Fibroblast of lung (primary cell): ENCODE data around the gene SCEL. TPM values are rescaled to one million over a fixed set of nuclear protein-coding genes. Genes with fewer than 3 reads are reported as not detected.

Experiments used
- DNase-seq, 2 donors: peaks; one replicate each; pipeline versions ENCODE4 v3.0.0 to v3.0.0-alpha.2; 2010; ENCODE audit warnings: low read depth in 2 of 2
- H2AFZ ChIP-seq: 2 replicates; pipeline ENCODE4 v1.5.1; 2012; ENCODE audit warnings: low read length, control low read depth, inconsistent platforms
- H3K27ac ChIP-seq: 2 replicates; pipeline ENCODE4 v1.5.1; 2011; ENCODE audit warnings: low read length, control low read depth; ENCODE audit not compliant: insufficient read depth
- H3K27me3 ChIP-seq: 2 replicates; pipeline ENCODE4 v1.5.1; 2011; ENCODE audit warnings: mild to moderate bottlenecking, low read length; ENCODE audit not compliant: control insufficient read depth, insufficient read depth
- H3K36me3 ChIP-seq: 2 replicates; pipeline ENCODE4 v1.5.1; 2011; ENCODE audit warnings: low read length; ENCODE audit not compliant: control insufficient read depth, insufficient read depth
- H3K4me1 ChIP-seq: 2 replicates; pipeline ENCODE4 v1.5.1; 2011; ENCODE audit warnings: low read length; ENCODE audit not compliant: control insufficient read depth, insufficient read depth; ENCODE audit errors: extremely low read depth
- H3K4me2 ChIP-seq: 2 replicates; pipeline ENCODE4 v1.5.1; 2011; ENCODE audit warnings: low read length, control low read depth; ENCODE audit not compliant: insufficient read depth; ENCODE audit errors: extremely low read depth
- H3K4me3 ChIP-seq, 4 experiments: fragments of 200-600 bp in 1 of 4; sonication (generic) in 1 of 4; replicated peaks in 1 of 4; 2 replicates each; pipeline ENCODE4 v1.5.1; 2011 to 2016; ENCODE audit warnings: low read length in 4 of 4, low read depth in 3 of 4, mild to moderate bottlenecking in 3 of 4, control low read depth in 2 of 4, inconsistent platforms in 1 of 4, mixed read lengths in 1 of 4; ENCODE audit not compliant: insufficient read depth in 1 of 4; ENCODE audit errors: control extremely low read depth in 1 of 4
- H3K79me2 ChIP-seq: 2 replicates; pipeline ENCODE4 v1.5.1; 2012; ENCODE audit warnings: mild to moderate bottlenecking, low read length, inconsistent platforms; ENCODE audit not compliant: control insufficient read depth, insufficient read depth
- H3K9ac ChIP-seq: 2 replicates; pipeline ENCODE4 v1.5.1; 2011; ENCODE audit warnings: mild to moderate bottlenecking, low read length, control low read depth; ENCODE audit not compliant: insufficient read depth
- H3K9me3 ChIP-seq: 2 replicates; pipeline ENCODE4 v1.5.1; 2012; ENCODE audit warnings: low read depth, low read length; ENCODE audit not compliant: control insufficient read depth, insufficient read depth
- H4K20me1 ChIP-seq: 2 replicates; pipeline ENCODE4 v1.5.1; 2011; ENCODE audit warnings: low read length; ENCODE audit not compliant: control insufficient read depth, insufficient read depth; ENCODE audit errors: extremely low read depth
- CTCF ChIP-seq, 2 donors: IDR thresholded peaks in 1 of 2; conservative IDR thresholded peaks in 1 of 2; 1 replicate in 1 of 2; 2 replicates in 1 of 2; pipeline ENCODE4 v1.5.1; 2011 to 2012; ENCODE audit warnings: low read length in 2 of 2, control low read depth in 1 of 2, inconsistent platforms in 1 of 2, low read depth in 1 of 2, mild to moderate bottlenecking in 1 of 2
- EZH2 ChIP-seq: IDR thresholded peaks from 2 replicates; pipeline ENCODE4 v1.5.1; 2012; ENCODE audit warnings: low read length, control low read depth, mild to moderate bottlenecking; ENCODE audit errors: missing control alignments
- polyA plus RNA-seq, 2 donors: library from polyadenylated mRNA; depleted of rRNA in 1 of 2; stranded (reverse) in 1 of 2; unstranded in 1 of 2; fragments of >200 nt; gene quantifications; 2 replicates each; pipeline ENCODE4 v1.2.1, GENCODE V29; 2011 to 2012; ENCODE audit warnings: missing spikeins in 1 of 2
- total RNA-seq: library from RNA; depleted of rRNA; stranded (reverse); fragments of >200 nt; gene quantifications from 2 replicates; pipeline ENCODE4 v1.2.1, GENCODE V29; 2014

Gene SCEL
- total and polyA plus RNA-seq, 2 donors (not counting 1 experiment from before 2014, with no cell fraction given): not detected

GRCh38 chr13:77494226-77494625 lies 41.3 kb upstream of the SCEL start:
- Histone ChIP-seq H3K27ac (no peak overlapping the region), H3K27me3 (no peaks in the 10 kb centered on the region), H3K4me2 (no peak overlapping the region), H3K9me3 (no peaks in the 10 kb centered on the region), H3K9ac (no peak overlapping the region), H3K4me1 (no peaks in the 10 kb centered on the region), H3K4me3 (no peak overlapping the region), H4K20me1 (no peaks in the 10 kb centered on the region), H3K79me2 (no peaks in the 10 kb centered on the region), H3K36me3 (no peaks in the 10 kb centered on the region), H2AFZ (no peak overlapping the region)
- TF ChIP-seq CTCF (conservative IDR thresholded peaks at IDR 0.05 in 1 of 2, IDR thresholded peaks at IDR 0.05 in 1 of 2; ENCODE audit: low read depth in 1 of 2, low read length in 2 of 2) (no peak), EZH2 (no peak)
- no peak for DNase-seq

- DNase-seq: no peak
These were observed 38.2 kb upstream of the SCEL start for GRCh38 chr13:77497350-77497749.

GRCh38 chr13:77497835-77498234 lies 37.7 kb upstream of the SCEL start:
- H3K4me2 ChIP-seq: no peak overlapping the region
- TF ChIP-seq CTCF (conservative IDR thresholded peaks at IDR 0.05 in 1 of 2, IDR thresholded peaks at IDR 0.05 in 1 of 2; ENCODE audit: low read depth in 1 of 2, low read length in 2 of 2) (no peak), EZH2 (no peak)
- no peak for DNase-seq
- no peak overlapping the region for H3K27ac ChIP-seq
- no peaks in the 10 kb centered on the region for H3K36me3 ChIP-seq
- H2AFZ ChIP-seq: no peak overlapping the region
- no peaks in the 10 kb centered on the region for H3K4me1 ChIP-seq
- H3K27me3 ChIP-seq: no peaks in the 10 kb centered on the region
- H3K9ac ChIP-seq: no peak overlapping the region
- H3K9me3 ChIP-seq: no peaks in the 10 kb centered on the region
- no peaks in the 10 kb centered on the region for H3K79me2 ChIP-seq
- H4K20me1 ChIP-seq: no peaks in the 10 kb centered on the region
- H3K4me3 ChIP-seq: no peak overlapping the region

More at GRCh38 chr13:77497350-77497749, 38.2 kb upstream of the SCEL start:
- H3K79me2 ChIP-seq: no peaks in the 10 kb centered on the region
- H3K4me3 ChIP-seq: no peak overlapping the region
- H4K20me1 ChIP-seq: no peaks in the 10 kb centered on the region
- H3K4me1 ChIP-seq: no peaks in the 10 kb centered on the region
- H3K9ac ChIP-seq: no peak overlapping the region
- no peaks in the 10 kb centered on the region for H3K9me3 ChIP-seq
- H3K27ac ChIP-seq: no peak overlapping the region
- H3K36me3 ChIP-seq: no peaks in the 10 kb centered on the region
- H3K27me3 ChIP-seq: no peaks in the 10 kb centered on the region
- H2AFZ ChIP-seq: no peak overlapping the region
- TF ChIP-seq CTCF (conservative IDR thresholded peaks at IDR 0.05 in 1 of 2, IDR thresholded peaks at IDR 0.05 in 1 of 2; ENCODE audit: low read depth in 1 of 2, low read length in 2 of 2): no peak
- TF ChIP-seq EZH2: no peak
- no peak overlapping the region for H3K4me2 ChIP-seq
